Gastrocnemius medialis (tissue), 4 donors: ENCODE data around the gene NRXN2.

Experiments
- CTCF ChIP-seq, 5 experiments: fragments of 450-650 bp in 3 of 5; fragments of 200-600 bp in 2 of 5; sonication (generic) in 2 of 5; IDR thresholded peaks in 4 of 5; conservative IDR thresholded peaks in 1 of 5; 1 replicate in 4 of 5; 2 replicates in 1 of 5; pipeline ENCODE4 v1.5.1; 2016 to 2019; ENCODE audit warnings: antibody characterized with exemption in 5 of 5, mild to moderate bottlenecking in 3 of 5, moderate library complexity in 3 of 5
- POLR2A ChIP-seq, 2 donors: fragments of 450-650 bp; IDR thresholded peaks; one replicate each; pipeline ENCODE4 v1.6.1; 2017; ENCODE audit warnings: antibody characterized with exemption in 2 of 2, mild to moderate bottlenecking in 2 of 2, moderate library complexity in 2 of 2

DNA sequence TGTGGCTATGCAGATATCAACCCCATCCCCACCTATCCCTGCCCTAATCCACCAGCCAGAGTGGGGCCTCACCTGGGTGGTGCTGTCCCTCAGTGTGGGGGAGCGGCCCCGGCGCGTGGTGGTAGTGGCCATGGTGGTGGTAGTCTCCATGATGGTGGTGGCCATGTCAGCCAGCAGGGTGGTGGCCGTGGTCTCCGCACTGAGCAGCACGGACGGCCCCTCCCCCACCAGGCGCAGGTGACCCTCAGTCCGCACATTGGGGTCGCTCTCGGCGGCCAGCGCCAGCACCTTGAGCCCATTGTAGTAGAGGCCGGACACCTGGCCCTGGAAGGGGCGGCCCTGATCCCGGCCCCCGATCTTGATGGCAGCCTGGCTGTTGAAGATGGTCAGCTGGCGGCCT, 100.3 kb downstream of the NRXN2 start:
- no peak for TF ChIP-seq CTCF (IDR thresholded peaks at IDR 0.05 in 4 of 5, conservative IDR thresholded peaks at IDR 0.05 in 1 of 5)
- no peak for TF ChIP-seq POLR2A (IDR thresholded peaks at IDR 0.05)
